SK-N-SH (cell line): ENCODE results near the gene ADK. TPM values are rescaled to one million over a fixed set of nuclear protein-coding genes. Genes with fewer than 3 reads are reported as not detected.

Experiments used
- CTCF ChIA-PET: fragments of 300-600, 350-600 bp; formaldehyde crosslinking; extraction: SDS; loops from one replicate; lab custom pipeline; 2021; lab: Yijun Ruan, JAX
- POLR2A ChIA-PET: fragments of 350-600 bp; sonication (Branson Sonifier 250); formaldehyde crosslinking; extraction: SDS; loops from one replicate; lab custom pipeline; 2020; ENCODE audit warnings: antibody characterized with exemption, inconsistent platforms; lab: Yijun Ruan, JAX
- DNase-seq: peaks from one replicate; pipeline ENCODE4 v3.0.0; 2012
- H2AFZ ChIP-seq: fragments of 200-600 bp; sonication (generic); 2 replicates; pipeline ENCODE4 v1.8.1; 2016; ENCODE audit warnings: antibody characterized with exemption, mild to moderate bottlenecking, low read depth
- H3F3A ChIP-seq: fragments of 200-600 bp; sonication (generic); replicated peaks from 2 replicates; pipeline ENCODE3; 2016; ENCODE audit warnings: antibody characterized with exemption, mild to moderate bottlenecking; ENCODE audit not compliant: insufficient read depth
- H3K27ac ChIP-seq, 2 experiments: fragments of 200-500 bp in 1 of 2; fragments of 200-600 bp in 1 of 2; sonication (Bioruptor generic) in 1 of 2; sonication (generic), shearing (Covaris generic) in 1 of 2; 2 replicates each; pipeline versions ENCODE4 v1.5.1 to v1.6.1; 2014 to 2016; ENCODE audit warnings: low read depth in 2 of 2, inconsistent platforms in 1 of 2, low read length in 1 of 2, mild to moderate bottlenecking in 1 of 2, mixed read lengths in 1 of 2
- H3K27me3 ChIP-seq: fragments of 200-600 bp; sonication (generic), shearing (Covaris generic); 2 replicates; pipeline ENCODE4 v1.6.1; 2016; ENCODE audit warnings: mixed run types; ENCODE audit not compliant: insufficient read depth
- H3K36me3 ChIP-seq, 2 experiments: fragments of 200-500 bp in 1 of 2; fragments of 200-600 bp in 1 of 2; sonication (Bioruptor generic) in 1 of 2; sonication (generic) in 1 of 2; replicated peaks in 1 of 2; 2 replicates each; pipeline versions ENCODE3 to v1.5.1; 2014 to 2016; ENCODE audit warnings: low read length in 1 of 2, mild to moderate bottlenecking in 1 of 2; ENCODE audit not compliant: insufficient read depth in 2 of 2, control insufficient read depth in 1 of 2
- H3K4me1 ChIP-seq, 2 experiments: fragments of 200-500 bp in 1 of 2; fragments of 200-600 bp in 1 of 2; sonication (Bioruptor generic) in 1 of 2; sonication (generic), shearing (Covaris generic) in 1 of 2; 2 replicates each; pipeline versions ENCODE4 v1.5.1 to v1.6.1; 2014 to 2016; ENCODE audit warnings: low read depth in 1 of 2, low read length in 1 of 2, mixed run types in 1 of 2; ENCODE audit not compliant: insufficient read depth in 2 of 2, control insufficient read depth in 1 of 2
- H3K4me2 ChIP-seq: fragments of 200-600 bp; sonication (generic), shearing (Covaris generic); 2 replicates; pipeline ENCODE4 v1.6.1; 2017; ENCODE audit warnings: mixed run types
- H3K4me3 ChIP-seq, 2 experiments: fragments of 200-500 bp in 1 of 2; fragments of 200-600 bp in 1 of 2; sonication (Bioruptor generic) in 1 of 2; sonication (generic), shearing (Covaris generic) in 1 of 2; 2 replicates each; pipeline versions ENCODE4 v1.5.1 to v1.8.1; 2014 to 2016; ENCODE audit warnings: low read depth in 2 of 2, inconsistent platforms in 1 of 2, low read length in 1 of 2, mild to moderate bottlenecking in 1 of 2, mixed read lengths in 1 of 2, moderate library complexity in 1 of 2
- H3K79me2 ChIP-seq: fragments of 200-600 bp; sonication (generic); 2 replicates; pipeline ENCODE4 v1.8.1; 2017; ENCODE audit warnings: mild to moderate bottlenecking; ENCODE audit not compliant: insufficient read depth
- H3K9ac ChIP-seq: fragments of 200-600 bp; sonication (generic); 2 replicates; pipeline ENCODE4 v1.6.1; 2017; ENCODE audit warnings: mixed run types
- H3K9me2 ChIP-seq: fragments of 200-600 bp; sonication (generic); 2 replicates; pipeline ENCODE4 v1.6.1; 2017; ENCODE audit warnings: mixed run types
- H3K9me3 ChIP-seq: fragments of 200-600 bp; sonication (generic); 2 replicates; pipeline ENCODE4 v1.6.1; 2017; ENCODE audit warnings: mixed run types, mild to moderate bottlenecking, moderate library complexity
- H4K20me1 ChIP-seq: fragments of 200-600 bp; sonication (generic); 2 replicates; pipeline ENCODE4 v1.6.1; 2017; ENCODE audit warnings: mild to moderate bottlenecking, mixed run types; ENCODE audit not compliant: insufficient read depth
- CTCF ChIP-seq: fragments of 200-600 bp; sonication (generic); IDR thresholded peaks from 2 replicates; pipeline ENCODE4 v1.6.1; 2017; ENCODE audit warnings: antibody characterized with exemption, mild to moderate bottlenecking, moderate library complexity
- EP300 ChIP-seq, 2 experiments: IDR thresholded peaks; 2 replicates each; pipeline versions ENCODE4 v1.4.0 to v1.6.1; 2012; ENCODE audit warnings: borderline replicate concordance in 1 of 2, low read depth in 1 of 2, low read length in 1 of 2
- FOXM1 ChIP-seq: IDR thresholded peaks from 2 replicates; pipeline ENCODE4 v1.4.0; 2012; ENCODE audit warnings: low read depth, mild to moderate bottlenecking
- GATA2 ChIP-seq: sonication (generic); formaldehyde crosslinking; IDR thresholded peaks from 2 replicates; pipeline ENCODE4 v1.5.0; 2020; ENCODE audit warnings: mild to moderate bottlenecking, missing genetic modification reagents
- IRF3 ChIP-seq: fragments of 150-350 bp; IDR thresholded peaks from 2 replicates; pipeline ENCODE4 v1.6.1; 2016; ENCODE audit warnings: mild to moderate bottlenecking, low read depth, low read length
- JUND ChIP-seq: IDR thresholded peaks from 2 replicates; pipeline ENCODE4 v1.4.0; 2012
- MAX ChIP-seq: IDR thresholded peaks from 2 replicates; pipeline ENCODE4 v1.4.0; 2012; ENCODE audit warnings: low read depth
- MXI1 ChIP-seq: IDR thresholded peaks from 2 replicates; pipeline ENCODE4 v1.6.1; 2012; ENCODE audit warnings: mild to moderate bottlenecking, low read depth, low read length, improper control_type of control experiment
- NFIC ChIP-seq: IDR thresholded peaks from 2 replicates; pipeline ENCODE4 v1.4.0; 2012; ENCODE audit warnings: borderline replicate concordance
- RAD21 ChIP-seq: IDR thresholded peaks from 2 replicates; pipeline ENCODE4 v1.6.1; 2012; ENCODE audit warnings: mild to moderate bottlenecking, low read length
- RXRA ChIP-seq: IDR thresholded peaks from 2 replicates; pipeline ENCODE4 v1.4.0; 2012; ENCODE audit warnings: low read depth, mild to moderate bottlenecking, borderline replicate concordance
- SIN3A ChIP-seq: IDR thresholded peaks from 2 replicates; pipeline ENCODE4 v1.6.1; 2012; ENCODE audit warnings: low read depth, mild to moderate bottlenecking, low read length, moderate library complexity, borderline replicate concordance
- SMC3 ChIP-seq: IDR thresholded peaks from 2 replicates; pipeline ENCODE4 v1.6.1; 2012; ENCODE audit warnings: low read depth, low read length, improper control_type of control experiment
- USF2 ChIP-seq: fragments of 150-350 bp; IDR thresholded peaks from 2 replicates; pipeline ENCODE4 v1.6.1; 2017; ENCODE audit warnings: antibody characterized with exemption, low read length, low read depth, borderline replicate concordance
- WGBS: methylation state at CpG from one replicate; pipeline ENCODE4 v1.1.6; 2017; ENCODE audit warnings: low lambda C conversion rate; 5-methylcytosine and 5-hydroxymethylcytosine counted together
- polyA plus RNA-seq, 3 experiments: library from polyadenylated mRNA; depleted of rRNA; stranded (reverse); fragments of >200 nt; gene quantifications; 2 replicates each; pipeline ENCODE4 v1.2.3, GENCODE V29; 2012

ADK gene
- polyA plus RNA-seq, 1 of the 3 experiments (the other 2 are of a cell fraction): 25.1 TPM

GRCh38 chr10:74337330-74338016 lies 186.5 kb downstream of the ADK start (continued):
- TF ChIP-seq CTCF (no peak), JUND (peak; percentile 86), FOXM1 (0 out of 2 replicates have a peak, but pooled peaks have one; percentile 61)

- Histone ChIP-seq H3K4me2 (no peak overlapping the region), H3K9me2 (no peaks in the 10 kb centered on the region), H3F3A (peaks cover 12% of the 10 kb centered on the region)
- POLR2A ChIA-PET: no interaction called here
- TF ChIP-seq RAD21: no peak
- TF ChIP-seq NFIC: no peak
- no peak for TF ChIP-seq JUND
- TF ChIP-seq, all 33 proteins: peak for 0
- WGBS: 96% methylated on average over 2 of the region's 2 CpGs
- CTCF ChIA-PET: interaction anchor here (1.6 kb wide), 1 partner anchor 10 kb away, joined by 4 read pairs; no protein-coding TSS in a partner anchor
- Histone ChIP-seq H3K79me2 (peaks cover 38% of the 10 kb centered on the region), H3K36me3 (peaks cover 0 to 43% of the 10 kb centered on the region in 2 experiments), H2AFZ (no peak overlapping the region), H3K27ac (no peak overlapping the region), H3K9me3 (peaks cover 8% of the 10 kb centered on the region; the same call in 1 of the 2 replicates), H3K27me3 (no peaks in the 10 kb centered on the region), H3K4me3 (no peak overlapping the region), H3K4me1 (no peaks in the 10 kb centered on the region), H4K20me1 (no peaks in the 10 kb centered on the region), H3K9ac (no peak overlapping the region)
- no peak for DNase-seq
Observed at GRCh38 chr10:74342991-74343390, 192.0 kb downstream of the ADK start.

- Histone ChIP-seq H3K27me3 (no peaks in the 10 kb centered on the region), H3K36me3 (peaks cover 0 to 43% of the 10 kb centered on the region in 2 experiments), H3K9ac (no peak overlapping the region), H4K20me1 (no peaks in the 10 kb centered on the region), H3K4me3 (no peak overlapping the region), H3K27ac (no peak overlapping the region), H3K4me2 (no peak overlapping the region), H3K9me3 (peaks cover 8% of the 10 kb centered on the region; the same call in 1 of the 2 replicates), H3K4me1 (no peaks in the 10 kb centered on the region), H3F3A (peaks cover 3% of the 10 kb centered on the region), H3K9me2 (no peaks in the 10 kb centered on the region), H2AFZ (no peak overlapping the region), H3K79me2 (peaks cover 32% of the 10 kb centered on the region)
- POLR2A ChIA-PET: no interaction called here
- CTCF ChIA-PET: no interaction called here
- DNase-seq: no peak
- 94% methylated on average over 3 of the region's 3 CpGs for WGBS
- TF ChIP-seq SMC3 (no peak), NFIC (no peak), IRF3 (no peak), SIN3A (no peak), GATA2 (CRISPR knock-in tag) (no peak), EP300 (IDR thresholded peaks at IDR 0.05; ENCODE audit: borderline replicate concordance in 1 of 2, low read depth in 1 of 2, low read length in 1 of 2) (no peak), MAX (no peak), MXI1 (no peak), RXRA (no peak), CTCF (no peak), USF2 (no peak)
Observed at GRCh38 chr10:74343804-74344203, 192.8 kb downstream of the ADK start.
